HG03378 (cell line): Measurements from ENCODE around the gene ART4.

Source experiments
- ATAC-seq: cut with Tn5 transposase; IDR thresholded peaks from one replicate; pipeline ENCODE4 v1.9.1; 2021; ENCODE audit warnings: mild to moderate bottlenecking, moderate library complexity; ENCODE audit not compliant: unreplicated experiment

The ART4 gene

GRCh38 chr12:14852880-14853279 is 9.6 kb upstream of the ART4 start:
- ATAC-seq: no peak

GRCh38 chr12:14850929-14851663 is 7.8 kb upstream of the ART4 start:
- ATAC-seq: no peak

- ATAC-seq: no peak
Measured at GRCh38 chr12:14849661-14850060, 6.3 kb upstream of the ART4 start.

- no peak for ATAC-seq
Measured at GRCh38 chr12:14846876-14847580, 3.7 kb upstream of the ART4 start.

GRCh38 chr12:14846042-14846587 is 2.8 kb upstream of the ART4 start:
- no peak for ATAC-seq

- ATAC-seq: no peak
Measured at GRCh38 chr12:14845350-14845750, 2.0 kb upstream of the ART4 start.

GRCh38 chr12:14844401-14844800 is 1.1 kb upstream of the ART4 start:
- no peak for ATAC-seq

GRCh38 chr12:14842315-14842714 is 1.0 kb downstream of the ART4 start:
- ATAC-seq: no peak

- ATAC-seq: no peak
Measured at GRCh38 chr12:14841761-14842160, 1.6 kb downstream of the ART4 start.

GRCh38 chr12:14840616-14841015 is 2.7 kb downstream of the ART4 start:
- no peak for ATAC-seq

- no peak for ATAC-seq
Measured at GRCh38 chr12:14839262-14839661, 4.1 kb downstream of the ART4 start.

- ATAC-seq: no peak
Measured at GRCh38 chr12:14836336-14837210, 6.8 kb downstream of the ART4 start.

GRCh38 chr12:14834509-14834908 is 8.8 kb downstream of the ART4 start:
- no peak for ATAC-seq

GRCh38 chr12:14833952-14834351 is 9.4 kb downstream of the ART4 start:
- ATAC-seq: no peak

GRCh38 chr12:14833336-14833735 is 10.0 kb downstream of the ART4 start:
- no peak for ATAC-seq

- ATAC-seq: peak; percentile 71
Measured at GRCh38 chr12:14828892-14829291, 14.4 kb downstream of the ART4 start.

GRCh38 chr12:14827043-14827442 is 16.3 kb downstream of the ART4 start:
- no peak for ATAC-seq

GRCh38 chr12:14826491-14826890 is 16.8 kb downstream of the ART4 start:
- ATAC-seq: no peak

GRCh38 chr12:14825256-14825655 is 18.1 kb downstream of the ART4 start:
- no peak for ATAC-seq

GRCh38 chr12:14824012-14824634 is 19.2 kb downstream of the ART4 start:
- no peak for ATAC-seq

GRCh38 chr12:14814014-14814413 is 29.3 kb downstream of the ART4 start, which contains the start of gene SMCO3:
TSS of gene SMCO3 (minus strand) at chr12:14814182. CDS start at chr12:14806680, 7,502 bp downstream.
- no peak for ATAC-seq
